ENCODE measurements around the gene NCEH1.

Gene NCEH1

GRCh38 chr3:172647823-172648222 lies 63.0 kb downstream of the NCEH1 start:
- no peak for TF ChIP-seq ZNF70 (CRISPR knock-in tag; IDR thresholded peaks at IDR 0.05)
- no peak for TF ChIP-seq ARNTL (CRISPR knock-in tag; IDR thresholded peaks at IDR 0.05; ENCODE audit: borderline replicate concordance, low read depth)
- TF ChIP-seq, protein P1, sequence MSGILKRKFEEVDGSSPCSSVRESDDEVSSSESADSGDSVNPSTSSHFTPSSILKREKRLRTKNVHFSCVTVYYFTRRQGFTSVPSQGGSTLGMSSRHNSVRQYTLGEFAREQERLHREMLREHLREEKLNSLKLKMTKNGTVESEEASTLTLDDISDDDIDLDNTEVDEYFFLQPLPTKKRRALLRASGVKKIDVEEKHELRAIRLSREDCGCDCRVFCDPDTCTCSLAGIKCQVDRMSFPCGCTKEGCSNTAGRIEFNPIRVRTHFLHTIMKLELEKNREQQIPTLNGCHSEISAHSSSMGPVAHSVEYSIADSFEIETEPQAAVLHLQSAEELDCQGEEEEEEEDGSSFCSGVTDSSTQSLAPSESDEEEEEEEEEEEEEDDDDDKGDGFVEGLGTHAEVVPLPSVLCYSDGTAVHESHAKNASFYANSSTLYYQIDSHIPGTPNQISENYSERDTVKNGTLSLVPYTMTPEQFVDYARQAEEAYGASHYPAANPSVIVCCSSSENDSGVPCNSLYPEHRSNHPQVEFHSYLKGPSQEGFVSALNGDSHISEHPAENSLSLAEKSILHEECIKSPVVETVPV (CRISPR knock-in tag; IDR thresholded peaks at IDR 0.05): no peak
- no peak for TF ChIP-seq ESRRG (CRISPR knock-in tag; IDR thresholded peaks at IDR 0.05)
- TF ChIP-seq ZC3H10 (CRISPR knock-in tag; IDR thresholded peaks at IDR 0.05): no peak
- TF ChIP-seq CSDC2 (CRISPR knock-in tag; IDR thresholded peaks at IDR 0.05): no peak
- TF ChIP-seq TSHZ2 (CRISPR knock-in tag; IDR thresholded peaks at IDR 0.05): no peak
- TF ChIP-seq, protein P2, sequence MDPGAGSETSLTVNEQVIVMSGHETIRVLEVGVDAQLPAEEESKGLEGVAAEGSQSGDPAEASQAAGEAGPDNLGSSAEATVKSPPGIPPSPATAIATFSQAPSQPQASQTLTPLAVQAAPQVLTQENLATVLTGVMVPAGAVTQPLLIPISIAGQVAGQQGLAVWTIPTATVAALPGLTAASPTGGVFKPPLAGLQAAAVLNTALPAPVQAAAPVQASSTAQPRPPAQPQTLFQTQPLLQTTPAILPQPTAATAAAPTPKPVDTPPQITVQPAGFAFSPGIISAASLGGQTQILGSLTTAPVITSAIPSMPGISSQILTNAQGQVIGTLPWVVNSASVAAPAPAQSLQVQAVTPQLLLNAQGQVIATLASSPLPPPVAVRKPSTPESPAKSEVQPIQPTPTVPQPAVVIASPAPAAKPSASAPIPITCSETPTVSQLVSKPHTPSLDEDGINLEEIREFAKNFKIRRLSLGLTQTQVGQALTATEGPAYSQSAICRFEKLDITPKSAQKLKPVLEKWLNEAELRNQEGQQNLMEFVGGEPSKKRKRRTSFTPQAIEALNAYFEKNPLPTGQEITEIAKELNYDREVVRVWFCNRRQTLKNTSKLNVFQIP (CRISPR knock-in tag; IDR thresholded peaks at IDR 0.05; ENCODE audit: borderline replicate concordance, low read depth): no peak
- ATAC-seq: no peak

DNA sequence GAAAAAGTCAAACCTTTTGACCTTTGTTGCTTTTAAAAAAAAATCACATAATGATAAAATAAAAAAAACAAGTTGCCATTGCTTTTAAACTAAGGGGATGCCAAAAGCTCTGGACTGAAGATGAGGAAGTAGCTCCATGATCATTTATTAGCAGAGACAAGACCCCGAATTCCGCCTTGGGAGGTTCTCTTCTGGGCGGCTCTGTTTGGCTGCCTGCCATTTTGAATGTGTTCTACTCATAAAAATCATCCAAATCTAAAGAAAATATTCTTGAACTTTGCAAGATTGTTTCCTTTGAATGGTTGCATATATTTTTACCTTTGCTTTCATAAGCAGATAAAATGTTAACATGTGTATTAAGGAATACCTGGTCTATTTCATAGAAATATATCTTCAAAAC lies 63.8 kb downstream of the NCEH1 start:
- TF ChIP-seq ZNF565 (CRISPR knock-in tag; conservative IDR thresholded peaks at IDR 0.05; ENCODE audit: low read depth): no peak
- TF ChIP-seq BACH2 (CRISPR knock-in tag; IDR thresholded peaks at IDR 0.05; ENCODE audit: borderline replicate concordance): no peak
- TF ChIP-seq, protein P2 (CRISPR knock-in tag; IDR thresholded peaks at IDR 0.05; ENCODE audit: borderline replicate concordance, low read depth): no peak
- no peak for TF ChIP-seq CREB5 (CRISPR knock-in tag; IDR thresholded peaks at IDR 0.05; ENCODE audit: low read depth)
- TF ChIP-seq ARNTL (CRISPR knock-in tag; IDR thresholded peaks at IDR 0.05; ENCODE audit: borderline replicate concordance, low read depth): no peak
- TF ChIP-seq, protein P1 (CRISPR knock-in tag; IDR thresholded peaks at IDR 0.05): no peak
- TF ChIP-seq OSR1 (CRISPR knock-in tag; IDR thresholded peaks at IDR 0.05): no peak
- TF ChIP-seq TOX (CRISPR knock-in tag; IDR thresholded peaks at IDR 0.05; ENCODE audit: borderline replicate concordance): no peak
- no peak for TF ChIP-seq ZFP3 (CRISPR knock-in tag; IDR thresholded peaks at IDR 0.05)
- TF ChIP-seq GLIS3 (CRISPR knock-in tag; IDR thresholded peaks at IDR 0.05): no peak
- no peak for ATAC-seq

DNA sequence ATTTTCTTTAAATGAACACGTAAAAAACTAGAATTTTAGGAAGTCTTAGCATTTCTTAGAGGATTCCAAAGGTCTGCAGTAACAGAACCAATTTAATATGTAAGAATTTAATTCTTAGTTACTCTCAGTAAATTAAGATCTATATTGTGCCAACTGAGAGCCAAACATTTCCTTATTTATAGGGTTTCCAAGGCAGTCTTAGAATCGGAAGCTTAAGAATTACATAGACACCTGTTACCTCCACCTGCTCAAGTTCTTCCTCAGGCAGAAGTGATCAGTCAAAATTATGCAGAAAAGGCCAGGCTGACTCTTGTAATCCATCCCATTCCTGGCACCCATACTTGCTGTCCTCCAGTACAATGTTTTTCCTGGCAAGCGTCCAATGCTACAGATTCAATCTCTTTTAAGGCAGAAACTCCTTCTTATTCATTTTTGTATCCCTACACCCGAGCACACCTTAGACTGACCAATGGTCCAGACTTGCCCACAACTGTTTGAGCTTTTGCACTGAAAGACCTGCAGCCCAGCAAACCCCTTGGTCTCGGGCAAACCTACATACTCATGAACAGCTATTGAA lies 64.3 kb downstream of the NCEH1 start:
- TF ChIP-seq, protein P2 (CRISPR knock-in tag; IDR thresholded peaks at IDR 0.05; ENCODE audit: borderline replicate concordance, low read depth): no peak
- TF ChIP-seq ZFP30 (CRISPR knock-in tag; IDR thresholded peaks at IDR 0.05) (no peak), RARB (CRISPR knock-in tag; IDR thresholded peaks at IDR 0.05) (no peak), ZNF70 (CRISPR knock-in tag; IDR thresholded peaks at IDR 0.05) (peak; percentile 29; the same call in 1 of the 2 replicates), CREB5 (CRISPR knock-in tag; IDR thresholded peaks at IDR 0.05; ENCODE audit: low read depth) (no peak), ARNTL (CRISPR knock-in tag; IDR thresholded peaks at IDR 0.05; ENCODE audit: borderline replicate concordance, low read depth) (no peak), SNAI2 (CRISPR knock-in tag; IDR thresholded peaks at IDR 0.05) (peak; percentile 81; the same call in 1 of the 2 replicates), OSR1 (CRISPR knock-in tag; IDR thresholded peaks at IDR 0.05) (no peak), GLIS3 (CRISPR knock-in tag; IDR thresholded peaks at IDR 0.05) (no peak), ZC3H10 (CRISPR knock-in tag; IDR thresholded peaks at IDR 0.05) (no peak)
- TF ChIP-seq, protein P1 (CRISPR knock-in tag; IDR thresholded peaks at IDR 0.05): no peak
- peak; percentile 56; the same call in 2 of the 3 replicates for ATAC-seq

All from SK-N-SH treated with all-trans-retinoic acid at 6 μM for 48 hours (cell line).